Erythroblast (primary cell): ENCODE results near the gene DCST2.
A peak's percentile ranks its signal among the peaks of the same experiment; 100 is the strongest.

Experiments
- GATA1 ChIP-seq: IDR thresholded peaks from 2 replicates; pipeline ENCODE4 v1.6.1; 2011; ENCODE audit warnings: low read depth, mild to moderate bottlenecking, control low read depth, low read length, moderate library complexity
- POLR2A ChIP-seq: IDR thresholded peaks from 2 replicates; pipeline ENCODE4 v1.6.1; 2011; ENCODE audit warnings: mild to moderate bottlenecking, low read length

DNA sequence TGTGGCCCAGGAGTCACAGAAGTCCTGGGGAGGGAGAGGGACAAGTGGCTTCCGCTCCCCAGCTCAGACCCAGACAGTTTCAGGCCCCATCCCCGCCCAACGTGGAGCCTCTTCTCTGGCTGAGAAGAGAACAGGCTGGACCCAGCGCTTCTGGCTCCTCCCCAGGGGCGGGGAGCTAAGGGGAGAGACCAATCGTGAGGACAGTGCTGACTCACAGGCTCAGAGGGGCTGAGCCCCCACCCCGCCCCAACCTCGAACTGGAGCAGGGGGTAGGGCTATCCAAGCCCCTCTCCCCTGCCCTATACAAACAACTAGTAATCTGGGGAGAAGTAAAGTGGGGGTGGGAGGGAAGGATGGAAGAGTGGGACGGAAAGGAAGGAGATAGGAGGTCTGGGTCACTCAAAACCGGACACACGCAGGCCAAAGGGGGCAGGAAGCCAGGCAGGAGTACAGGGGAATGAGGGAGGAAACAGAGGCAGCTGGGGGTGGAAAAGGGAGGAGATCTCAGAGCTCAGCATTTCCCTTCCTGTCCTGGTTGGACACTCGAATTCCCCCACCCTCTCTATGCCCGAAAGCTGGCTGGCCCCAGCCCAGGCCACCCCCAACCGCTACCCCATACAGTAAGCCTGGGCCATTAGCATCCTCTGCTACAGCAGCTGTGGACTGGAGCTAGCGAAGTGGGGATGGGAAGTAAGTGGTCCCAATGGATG lies 62.8 kb downstream of the DCST2 start, which contains the start of gene SHC1:
- TF ChIP-seq POLR2A (peak; percentile 85), GATA1 (no peak)
